ENCODE measurements around the gene CHMP2B.

The CHMP2B gene

GRCh38 chr3:87287011-87287410 lies 59.9 kb downstream of the CHMP2B start:
- no peaks in the 10 kb centered on the region for H3K9me3 ChIP-seq (ENCODE audit: control insufficient read depth, insufficient read depth, low read depth, low read length)
- no peak overlapping the region for H3K27ac ChIP-seq (ENCODE audit: extremely low read depth, low read depth, low read length)
- H3K4me3 ChIP-seq (ENCODE audit: low read depth, low read length) = no peak overlapping the region
- CTCF ChIA-PET = interaction anchor here (1.5 to 2.9 kb wide), 2 partner anchors 11 to 27 kb away, joined by 3 to 18 read pairs; no protein-coding TSS in a partner anchor
- H3K36me3 ChIP-seq (ENCODE audit: control insufficient read depth in 2 of 2, insufficient read depth in 1 of 2, low read length in 2 of 2) = no peaks in the 10 kb centered on the region
- TF ChIP-seq PATZ1 (tag by site-specific recombination; IDR thresholded peaks at IDR 0.05) (no peak), ZXDB (tag by site-specific recombination; IDR thresholded peaks at IDR 0.05) (no peak), ZNF621 (tag by site-specific recombination; IDR thresholded peaks at IDR 0.05) (no peak), PBX3 (CRISPR knock-in tag; IDR thresholded peaks at IDR 0.05) (no peak), REST (tag by site-specific recombination; IDR thresholded peaks at IDR 0.05) (no peak), FEZF1 (tag by site-specific recombination; IDR thresholded peaks at IDR 0.05) (no peak), ZFP69B (tag by site-specific recombination; IDR thresholded peaks at IDR 0.05) (no peak), GLI4 (tag by site-specific recombination; IDR thresholded peaks at IDR 0.05) (no peak), SETDB1 (IDR thresholded peaks at IDR 0.05; ENCODE audit: insufficient read length, low read length) (no peak), ZNF221 (tag by site-specific recombination; IDR thresholded peaks at IDR 0.05; ENCODE audit: borderline replicate concordance) (no peak), ZNF639 (tag by site-specific recombination; IDR thresholded peaks at IDR 0.05) (no peak), ZNF341 (tag by site-specific recombination; IDR thresholded peaks at IDR 0.05; ENCODE audit: low read depth) (no peak), ZIC2 (tag by site-specific recombination; IDR thresholded peaks at IDR 0.05) (no peak), CTCF (tag by site-specific recombination; IDR thresholded peaks at IDR 0.05) (no peak), ZNF394 (tag by site-specific recombination; IDR thresholded peaks at IDR 0.05; ENCODE audit: borderline replicate concordance) (no peak)
- TF ChIP-seq, protein P1, sequence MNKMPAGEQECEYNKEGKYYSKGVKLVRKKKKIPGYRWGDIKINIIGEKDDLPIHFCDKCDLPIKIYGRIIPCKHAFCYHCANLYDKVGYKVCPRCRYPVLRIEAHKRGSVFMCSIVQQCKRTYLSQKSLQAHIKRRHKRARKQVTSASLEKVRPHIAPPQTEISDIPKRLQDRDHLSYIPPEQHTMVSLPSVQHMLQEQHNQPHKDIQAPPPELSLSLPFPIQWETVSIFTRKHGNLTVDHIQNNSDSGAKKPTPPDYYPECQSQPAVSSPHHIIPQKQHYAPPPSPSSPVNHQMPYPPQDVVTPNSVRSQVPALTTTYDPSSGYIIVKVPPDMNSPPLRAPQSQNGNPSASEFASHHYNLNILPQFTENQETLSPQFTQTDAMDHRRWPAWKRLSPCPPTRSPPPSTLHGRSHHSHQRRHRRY (tag by site-specific recombination; IDR thresholded peaks at IDR 0.05) = no peak
- TF ChIP-seq, protein P2, sequence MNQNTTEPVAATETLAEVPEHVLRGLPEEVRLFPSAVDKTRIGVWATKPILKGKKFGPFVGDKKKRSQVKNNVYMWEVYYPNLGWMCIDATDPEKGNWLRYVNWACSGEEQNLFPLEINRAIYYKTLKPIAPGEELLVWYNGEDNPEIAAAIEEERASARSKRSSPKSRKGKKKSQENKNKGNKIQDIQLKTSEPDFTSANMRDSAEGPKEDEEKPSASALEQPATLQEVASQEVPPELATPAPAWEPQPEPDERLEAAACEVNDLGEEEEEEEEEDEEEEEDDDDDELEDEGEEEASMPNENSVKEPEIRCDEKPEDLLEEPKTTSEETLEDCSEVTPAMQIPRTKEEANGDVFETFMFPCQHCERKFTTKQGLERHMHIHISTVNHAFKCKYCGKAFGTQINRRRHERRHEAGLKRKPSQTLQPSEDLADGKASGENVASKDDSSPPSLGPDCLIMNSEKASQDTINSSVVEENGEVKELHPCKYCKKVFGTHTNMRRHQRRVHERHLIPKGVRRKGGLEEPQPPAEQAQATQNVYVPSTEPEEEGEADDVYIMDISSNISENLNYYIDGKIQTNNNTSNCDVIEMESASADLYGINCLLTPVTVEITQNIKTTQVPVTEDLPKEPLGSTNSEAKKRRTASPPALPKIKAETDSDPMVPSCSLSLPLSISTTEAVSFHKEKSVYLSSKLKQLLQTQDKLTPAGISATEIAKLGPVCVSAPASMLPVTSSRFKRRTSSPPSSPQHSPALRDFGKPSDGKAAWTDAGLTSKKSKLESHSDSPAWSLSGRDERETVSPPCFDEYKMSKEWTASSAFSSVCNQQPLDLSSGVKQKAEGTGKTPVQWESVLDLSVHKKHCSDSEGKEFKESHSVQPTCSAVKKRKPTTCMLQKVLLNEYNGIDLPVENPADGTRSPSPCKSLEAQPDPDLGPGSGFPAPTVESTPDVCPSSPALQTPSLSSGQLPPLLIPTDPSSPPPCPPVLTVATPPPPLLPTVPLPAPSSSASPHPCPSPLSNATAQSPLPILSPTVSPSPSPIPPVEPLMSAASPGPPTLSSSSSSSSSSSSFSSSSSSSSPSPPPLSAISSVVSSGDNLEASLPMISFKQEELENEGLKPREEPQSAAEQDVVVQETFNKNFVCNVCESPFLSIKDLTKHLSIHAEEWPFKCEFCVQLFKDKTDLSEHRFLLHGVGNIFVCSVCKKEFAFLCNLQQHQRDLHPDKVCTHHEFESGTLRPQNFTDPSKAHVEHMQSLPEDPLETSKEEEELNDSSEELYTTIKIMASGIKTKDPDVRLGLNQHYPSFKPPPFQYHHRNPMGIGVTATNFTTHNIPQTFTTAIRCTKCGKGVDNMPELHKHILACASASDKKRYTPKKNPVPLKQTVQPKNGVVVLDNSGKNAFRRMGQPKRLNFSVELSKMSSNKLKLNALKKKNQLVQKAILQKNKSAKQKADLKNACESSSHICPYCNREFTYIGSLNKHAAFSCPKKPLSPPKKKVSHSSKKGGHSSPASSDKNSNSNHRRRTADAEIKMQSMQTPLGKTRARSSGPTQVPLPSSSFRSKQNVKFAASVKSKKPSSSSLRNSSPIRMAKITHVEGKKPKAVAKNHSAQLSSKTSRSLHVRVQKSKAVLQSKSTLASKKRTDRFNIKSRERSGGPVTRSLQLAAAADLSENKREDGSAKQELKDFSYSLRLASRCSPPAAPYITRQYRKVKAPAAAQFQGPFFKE (tag by site-specific recombination; IDR thresholded peaks at IDR 0.05; ENCODE audit: borderline replicate concordance) = no peak
- POLR2A ChIA-PET = no interaction called here
- H3K4me1 ChIP-seq (ENCODE audit: control insufficient read depth, insufficient read depth, low read length) = no peaks in the 10 kb centered on the region
